Effector memory CD4-positive, alpha-beta T cell (primary cell): ENCODE results near the gene TRIM63.

ENCODE experiments used
- DNase-seq, 3 donors: peaks; one replicate each; pipeline ENCODE4 v3.0.0-alpha.2; 2020
- H3K27ac ChIP-seq: 2 replicates; pipeline ENCODE4 v1.7.0; 2013; ENCODE audit warnings: mild to moderate bottlenecking, low read length, moderate library complexity; ENCODE audit not compliant: insufficient read depth, poor library complexity, severe bottlenecking
- H3K27me3 ChIP-seq: replicated peaks from 2 replicates; pipeline ENCODE4 v1.7.0; 2013; ENCODE audit warnings: mild to moderate bottlenecking, low read length; ENCODE audit not compliant: insufficient read depth, control insufficient read depth, poor library complexity, severe bottlenecking
- H3K36me3 ChIP-seq: 2 replicates; pipeline ENCODE4 v1.7.0; 2013; ENCODE audit warnings: mild to moderate bottlenecking, low read length, moderate library complexity; ENCODE audit not compliant: control insufficient read depth, insufficient read depth
- H3K4me1 ChIP-seq: 2 replicates; pipeline ENCODE4 v1.7.0; 2013; ENCODE audit warnings: low read length, mild to moderate bottlenecking; ENCODE audit not compliant: control insufficient read depth, insufficient read depth, poor library complexity, severe bottlenecking
- H3K4me3 ChIP-seq: 2 replicates; pipeline ENCODE4 v1.7.0; 2013; ENCODE audit warnings: low read length, low read depth, mild to moderate bottlenecking; ENCODE audit not compliant: insufficient read depth, poor library complexity, severe bottlenecking
- H3K9me3 ChIP-seq: 2 replicates; pipeline ENCODE4 v1.7.0; 2013; ENCODE audit warnings: mild to moderate bottlenecking, low read length, moderate library complexity; ENCODE audit not compliant: control insufficient read depth

TRIM63 gene

GRCh38 chr1:26059906-26060305 is 7.5 kb downstream of the TRIM63 start:
- H3K9me3 ChIP-seq: no peaks in the 10 kb centered on the region
- no peaks in the 10 kb centered on the region for H3K27me3 ChIP-seq
- no peak overlapping the region for H3K4me3 ChIP-seq
- DNase-seq: no peak
- H3K36me3 ChIP-seq: no peaks in the 10 kb centered on the region
- no peak overlapping the region for H3K27ac ChIP-seq
- H3K4me1 ChIP-seq: no peaks in the 10 kb centered on the region

DNA sequence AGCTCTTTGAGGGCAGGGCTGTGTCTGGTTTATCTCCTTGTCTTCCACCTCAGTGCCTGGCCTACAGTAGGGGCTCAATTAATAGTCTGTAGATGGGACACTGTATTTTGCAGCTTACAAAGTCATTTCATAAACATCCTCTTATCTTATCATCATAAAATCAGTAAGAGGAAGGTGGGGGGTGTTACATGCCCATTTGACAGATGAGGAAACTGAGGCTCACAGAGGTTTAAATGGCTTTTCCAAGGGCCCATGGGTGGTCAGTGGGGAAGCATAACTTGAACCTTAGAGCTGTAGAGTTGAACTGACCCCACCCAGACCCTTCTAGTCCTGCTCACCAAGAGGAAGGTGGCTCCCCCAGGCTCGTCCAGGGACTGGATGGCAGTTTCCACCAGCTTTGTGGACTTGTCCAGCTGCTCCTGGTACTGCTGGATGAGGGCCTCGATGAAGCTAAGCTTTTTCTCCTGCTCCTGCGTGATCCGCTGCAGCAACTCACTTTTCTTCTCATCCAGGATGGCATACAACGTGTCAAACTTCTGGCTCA is 9.3 kb downstream of the TRIM63 start:
- H3K4me1 ChIP-seq: no peaks in the 10 kb centered on the region
- no peak overlapping the region for H3K4me3 ChIP-seq
- no peak overlapping the region for H3K27ac ChIP-seq
- H3K27me3 ChIP-seq: no peaks in the 10 kb centered on the region
- H3K9me3 ChIP-seq: no peaks in the 10 kb centered on the region
- H3K36me3 ChIP-seq: no peaks in the 10 kb centered on the region
- DNase-seq: no peak

- no peaks in the 10 kb centered on the region for H3K4me1 ChIP-seq
- no peak overlapping the region for H3K27ac ChIP-seq
- no peaks in the 10 kb centered on the region for H3K27me3 ChIP-seq
- H3K9me3 ChIP-seq: no peaks in the 10 kb centered on the region
- no peak for DNase-seq
- no peaks in the 10 kb centered on the region for H3K36me3 ChIP-seq
- H3K4me3 ChIP-seq: no peak overlapping the region
Measured at GRCh38 chr1:26057189-26057588, 10.2 kb downstream of the TRIM63 start.

DNA sequence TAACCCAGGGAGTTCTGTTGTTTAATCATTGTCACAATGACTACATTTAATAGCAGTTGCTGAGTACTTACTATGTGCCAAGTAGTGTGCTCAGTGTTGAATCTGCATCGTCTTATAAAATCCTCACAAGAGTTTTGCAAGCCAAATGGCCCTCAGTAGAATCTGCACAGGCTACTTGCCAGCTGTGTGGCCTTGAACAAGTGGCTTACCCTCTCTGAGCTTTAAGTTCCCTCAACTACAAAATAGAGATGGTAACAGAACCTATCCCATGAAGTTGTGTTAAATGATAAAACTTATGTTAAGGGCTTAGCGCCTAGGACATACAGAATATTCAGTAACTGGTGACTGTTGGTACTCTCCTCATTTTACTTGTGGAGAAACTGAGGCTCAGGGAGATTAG is 12.4 kb downstream of the TRIM63 start:
- no peak for DNase-seq
- no peaks in the 10 kb centered on the region for H3K36me3 ChIP-seq
- H3K27ac ChIP-seq: no peak overlapping the region
- no peak overlapping the region for H3K4me3 ChIP-seq
- H3K27me3 ChIP-seq: no peaks in the 10 kb centered on the region
- no peaks in the 10 kb centered on the region for H3K9me3 ChIP-seq
- H3K4me1 ChIP-seq: no peaks in the 10 kb centered on the region

- H3K4me3 ChIP-seq: no peak overlapping the region
- no peaks in the 10 kb centered on the region for H3K36me3 ChIP-seq
- no peaks in the 10 kb centered on the region for H3K9me3 ChIP-seq
- no peaks in the 10 kb centered on the region for H3K27me3 ChIP-seq
- no peaks in the 10 kb centered on the region for H3K4me1 ChIP-seq
- DNase-seq: no peak
- no peak overlapping the region for H3K27ac ChIP-seq
Measured at GRCh38 chr1:26053718-26054560, 13.5 kb downstream of the TRIM63 start.

DNA sequence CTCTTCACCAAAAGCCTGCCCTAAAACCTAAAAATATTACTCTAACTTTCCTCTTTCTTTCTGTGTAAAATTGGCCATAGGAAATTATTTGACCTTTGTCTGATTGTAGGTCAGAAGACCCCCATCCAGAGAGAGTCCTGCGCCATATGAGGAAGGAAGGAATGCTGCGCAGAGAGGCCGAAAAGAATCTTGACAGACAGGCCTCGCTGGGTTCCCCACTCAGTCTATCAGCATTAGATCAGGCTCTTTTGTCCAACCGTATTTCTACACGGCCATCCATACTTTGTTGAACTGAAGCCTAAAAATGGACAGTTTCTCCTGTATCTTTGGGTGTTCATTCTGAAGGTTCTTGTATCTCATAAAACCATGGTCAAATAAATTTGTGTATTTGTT is 17.2 kb downstream of the TRIM63 start:
- H3K9me3 ChIP-seq: no peaks in the 10 kb centered on the region
- H3K27ac ChIP-seq: no peak overlapping the region
- no peak overlapping the region for H3K4me3 ChIP-seq
- peaks cover 26% of the 10 kb centered on the region for H3K27me3 ChIP-seq
- DNase-seq: no peak
- no peaks in the 10 kb centered on the region for H3K36me3 ChIP-seq
- H3K4me1 ChIP-seq: peaks cover 3% of the 10 kb centered on the region

GRCh38 chr1:26049531-26050247 is 17.7 kb downstream of the TRIM63 start:
- Histone ChIP-seq H3K4me3 (no peak overlapping the region), H3K9me3 (no peaks in the 10 kb centered on the region), H3K27ac (no peak overlapping the region), H3K4me1 (peaks cover 3% of the 10 kb centered on the region), H3K27me3 (peaks cover 32% of the 10 kb centered on the region), H3K36me3 (no peaks in the 10 kb centered on the region)
- DNase-seq: no peak

- no peak for DNase-seq
Measured at GRCh38 chr1:26047278-26047874, 20.1 kb downstream of the TRIM63 start.

DNA sequence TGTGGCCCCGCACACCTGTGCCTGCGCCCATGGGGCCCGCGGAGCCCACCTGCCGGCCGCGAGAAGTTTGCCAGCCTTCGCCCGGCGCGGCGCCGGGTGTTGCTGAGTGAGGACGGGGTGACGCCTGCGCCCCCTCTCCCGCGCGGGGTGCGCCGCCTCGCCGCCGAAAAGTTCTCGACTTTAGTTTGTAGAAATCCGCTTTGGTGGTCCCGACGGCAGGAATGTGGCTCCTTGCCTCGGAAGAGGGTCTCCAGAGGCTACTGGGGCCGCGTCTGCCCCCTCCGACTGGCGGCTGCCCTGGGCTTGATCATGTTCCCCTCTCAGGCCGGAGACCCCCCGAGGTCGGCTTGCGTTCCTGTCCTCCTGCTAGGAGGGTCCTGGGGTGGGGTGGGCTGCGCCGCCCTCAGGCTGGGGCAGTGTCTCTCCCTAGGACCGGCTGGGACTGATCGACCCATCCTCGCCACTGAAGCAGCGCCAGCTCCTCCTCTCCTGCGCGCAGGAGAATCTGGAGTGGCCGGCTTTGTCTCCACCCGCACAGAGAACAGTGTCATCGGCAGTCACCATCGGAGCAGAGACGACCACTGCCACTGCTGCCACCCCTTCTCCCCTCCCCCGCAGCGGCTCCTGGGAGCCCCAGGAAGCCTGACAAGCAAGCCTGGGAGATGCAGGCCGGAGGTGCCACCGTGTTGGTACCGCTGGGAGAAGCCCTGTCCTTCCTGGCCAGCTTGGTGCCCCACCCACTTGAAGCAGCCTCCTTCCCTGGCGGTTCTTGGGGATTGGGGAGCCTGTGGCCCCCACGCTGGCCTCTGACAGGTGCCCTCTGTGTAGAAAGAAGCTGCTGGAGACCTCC is 21.0 kb downstream of the TRIM63 start:
- H3K36me3 ChIP-seq: no peaks in the 10 kb centered on the region
- H3K9me3 ChIP-seq: no peaks in the 10 kb centered on the region
- no peak overlapping the region for H3K4me3 ChIP-seq
- no peak overlapping the region for H3K27ac ChIP-seq
- peaks cover 35% of the 10 kb centered on the region for H3K27me3 ChIP-seq
- H3K4me1 ChIP-seq: peaks cover 3% of the 10 kb centered on the region
- DNase-seq: no peak

More at GRCh38 chr1:26047278-26047874, 20.1 kb downstream of the TRIM63 start:
- Histone ChIP-seq H3K27me3 (peaks cover 35% of the 10 kb centered on the region), H3K4me1 (peaks cover 3% of the 10 kb centered on the region), H3K9me3 (no peaks in the 10 kb centered on the region), H3K27ac (no peak overlapping the region), H3K36me3 (no peaks in the 10 kb centered on the region), H3K4me3 (no peak overlapping the region)
